Measurements from ENCODE around the gene CASP9.

- no peak for TF ChIP-seq CTCF (IDR thresholded peaks at IDR 0.05)
- no peak for TF ChIP-seq POLR2A (IDR thresholded peaks at IDR 0.05)
- TF ChIP-seq POLR2AphosphoS5 (IDR thresholded peaks at IDR 0.05; ENCODE audit: insufficient read depth in 1 of 2, low read depth in 1 of 2): no peak
Observed at GRCh38 chr1:15570861-15571260, 46.8 kb upstream of the CASP9 start.

All from vagina (tissue), 2 donors.